SK-N-SH treated with all-trans-retinoic acid at 6 μM for 48 hours (cell line): ENCODE results near the gene MTF2.
"Not testable (repeated sequence)": the region's sequence is repeated elsewhere in the genome, so short reads cannot be mapped to it uniquely, and the experiment has no call there.

Source experiments
- ATAC-seq: fragments of 200-7000 bp; cut with Tn5 transposase; 3 replicates; pipeline ENCODE4 v1.9.1; 2020; ENCODE audit warnings: mild to moderate bottlenecking, moderate library complexity
- ARNTL ChIP-seq: fragments of 450-650 bp; formaldehyde crosslinking; IDR thresholded peaks from 2 replicates; pipeline ENCODE4 v1.5.0; 2020; ENCODE audit warnings: low read depth, mild to moderate bottlenecking, moderate library complexity, borderline replicate concordance
- BACH2 ChIP-seq: fragments of 250-450 bp; sonication (Bioruptor Pico); IDR thresholded peaks from 2 replicates; pipeline ENCODE4 v1.9.0; 2021; ENCODE audit warnings: mild to moderate bottlenecking, borderline replicate concordance
- CSDC2 ChIP-seq: fragments of 250-450 bp; sonication (Bioruptor Pico); IDR thresholded peaks from 2 replicates; pipeline ENCODE4 v1.5.0; 2020; ENCODE audit warnings: mild to moderate bottlenecking, moderate library complexity
- CSRNP3 ChIP-seq: fragments of 250-450 bp; sonication (Bioruptor Pico); IDR thresholded peaks from 2 replicates; pipeline ENCODE4 v1.5.1; 2021; ENCODE audit warnings: mild to moderate bottlenecking, moderate library complexity
- ESRRG ChIP-seq: fragments of 250-450 bp; sonication (Bioruptor Pico); IDR thresholded peaks from 2 replicates; pipeline ENCODE4 v1.6.1; 2021; ENCODE audit warnings: mild to moderate bottlenecking
- GLIS3 ChIP-seq: fragments of 250-450 bp; sonication (Bioruptor Pico); IDR thresholded peaks from 2 replicates; pipeline ENCODE4 v1.5.0; 2020; ENCODE audit warnings: mild to moderate bottlenecking, moderate library complexity
- ISL1 ChIP-seq: fragments of 250-450 bp; sonication (Bioruptor Pico); IDR thresholded peaks from 2 replicates; pipeline ENCODE4 v2.1.2; 2022; ENCODE audit warnings: mild to moderate bottlenecking, moderate library complexity
- OSR1 ChIP-seq: fragments of 250-450 bp; sonication (Bioruptor Pico); IDR thresholded peaks from 2 replicates; pipeline ENCODE4 v1.8.0; 2022; ENCODE audit warnings: moderate library complexity, mild to moderate bottlenecking, inconsistent platforms
- PATZ1 ChIP-seq: fragments of 250-450 bp; sonication (Bioruptor Pico); IDR thresholded peaks from 2 replicates; pipeline ENCODE4 v1.8.0; 2020; ENCODE audit warnings: mild to moderate bottlenecking, moderate library complexity, borderline replicate concordance
- PPARA ChIP-seq: fragments of 250-450 bp; sonication (Bioruptor Pico); IDR thresholded peaks from 2 replicates; pipeline ENCODE4 v1.5.0; 2020; ENCODE audit warnings: mild to moderate bottlenecking, borderline replicate concordance
- RARB ChIP-seq: fragments of 250-450 bp; sonication (Bioruptor Pico); IDR thresholded peaks from 2 replicates; pipeline ENCODE4 v1.8.0; 2021; ENCODE audit warnings: mild to moderate bottlenecking, moderate library complexity
- SNAI2 ChIP-seq: fragments of 250-450 bp; sonication (Bioruptor Pico); IDR thresholded peaks from 2 replicates; pipeline ENCODE4 v1.5.0; 2020; ENCODE audit warnings: mild to moderate bottlenecking, moderate library complexity
- TCF4 ChIP-seq: fragments of 250-450 bp; sonication (Bioruptor Pico); IDR thresholded peaks from 2 replicates; pipeline ENCODE4 v1.8.0; 2021; ENCODE audit warnings: mild to moderate bottlenecking, moderate library complexity, borderline replicate concordance
- TOX ChIP-seq: fragments of 250-450 bp; sonication (Bioruptor Pico); IDR thresholded peaks from 2 replicates; pipeline ENCODE4 v1.8.0; 2021; ENCODE audit warnings: mild to moderate bottlenecking, moderate library complexity, borderline replicate concordance
- TSHZ2 ChIP-seq: fragments of 250-450 bp; sonication (Bioruptor Pico); IDR thresholded peaks from 2 replicates; pipeline ENCODE4 v1.5.0; 2020; ENCODE audit warnings: mild to moderate bottlenecking, moderate library complexity
- ZC3H10 ChIP-seq: fragments of 250-450 bp; sonication (Bioruptor Pico); IDR thresholded peaks from 2 replicates; pipeline ENCODE4 v1.5.1; 2021; ENCODE audit warnings: mild to moderate bottlenecking, moderate library complexity
- ZFP3 ChIP-seq: fragments of 250-450 bp; sonication (Bioruptor Pico); IDR thresholded peaks from 2 replicates; pipeline ENCODE4 v1.5.0; 2020; ENCODE audit warnings: mild to moderate bottlenecking, moderate library complexity
- ZFP30 ChIP-seq: fragments of 450-650 bp; formaldehyde crosslinking; IDR thresholded peaks from 2 replicates; pipeline ENCODE4 v1.5.0; 2022; ENCODE audit warnings: mild to moderate bottlenecking, moderate library complexity
- ZNF565 ChIP-seq: fragments of 450-650 bp; formaldehyde crosslinking; conservative IDR thresholded peaks from 2 replicates; pipeline ENCODE4 v1.5.0; 2020; ENCODE audit warnings: low read depth, mild to moderate bottlenecking, moderate library complexity
- ZNF70 ChIP-seq: fragments of 450-650 bp; formaldehyde crosslinking; IDR thresholded peaks from 2 replicates; pipeline ENCODE4 v1.5.0; 2020; ENCODE audit warnings: mild to moderate bottlenecking, moderate library complexity
- ZNF8 ChIP-seq: fragments of 450-650 bp; formaldehyde crosslinking; IDR thresholded peaks from 2 replicates; pipeline ENCODE4 v1.5.0; 2020; ENCODE audit warnings: mild to moderate bottlenecking, moderate library complexity
- TF ChIP-seq, protein P1 (sequence below): fragments of 250-450 bp; sonication (Bioruptor Pico); IDR thresholded peaks from 2 replicates; pipeline ENCODE4 v1.8.0; 2021; ENCODE audit warnings: low read depth, mild to moderate bottlenecking, moderate library complexity, borderline replicate concordance
- TF ChIP-seq, protein P2 (sequence below): fragments of 250-450 bp; sonication (Bioruptor Pico); IDR thresholded peaks from 2 replicates; pipeline ENCODE4 v1.5.1; 2020; ENCODE audit warnings: low read depth, mild to moderate bottlenecking, moderate library complexity

MTF2 gene

GRCh38 chr1:93078986-93079654 is at the start of gene MTF2:
Gene MTF2 (plus strand): TSS chr1:93079283. CDS start chr1:93079527, 244 bp downstream.
- ATAC-seq: peak; percentile 83
- TF ChIP-seq CSDC2 (CRISPR knock-in tag) (no peak), BACH2 (CRISPR knock-in tag) (no peak), ARNTL (CRISPR knock-in tag) (no peak), ZNF70 (no peak), OSR1 (CRISPR knock-in tag) (no peak), SNAI2 (CRISPR knock-in tag) (no peak), TCF4 (CRISPR knock-in tag) (peak; percentile 49; the same call in 1 of the 2 replicates), PPARA (CRISPR knock-in tag) (no peak), ZC3H10 (CRISPR knock-in tag) (0 out of 2 replicates have a peak, but pooled peaks have one; percentile 13), TSHZ2 (CRISPR knock-in tag) (peak; percentile 56; the same call in 1 of the 2 replicates), ZNF565 (no peak), ZFP3 (peak; percentile 66), ZFP30 (CRISPR knock-in tag) (no peak), ZNF8 (CRISPR knock-in tag) (peak; percentile 40; the same call in 1 of the 2 replicates), ESRRG (no peak), GLIS3 (CRISPR knock-in tag) (no peak), TOX (CRISPR knock-in tag) (no peak), ISL1 (CRISPR knock-in tag) (no peak), CSRNP3 (CRISPR knock-in tag) (0 out of 2 replicates have a peak, but pooled peaks have one; percentile 58), PATZ1 (peak; percentile 96), RARB (CRISPR knock-in tag) (0 out of 2 replicates have a peak, but pooled peaks have one; percentile 60)
- TF ChIP-seq, protein P1, sequence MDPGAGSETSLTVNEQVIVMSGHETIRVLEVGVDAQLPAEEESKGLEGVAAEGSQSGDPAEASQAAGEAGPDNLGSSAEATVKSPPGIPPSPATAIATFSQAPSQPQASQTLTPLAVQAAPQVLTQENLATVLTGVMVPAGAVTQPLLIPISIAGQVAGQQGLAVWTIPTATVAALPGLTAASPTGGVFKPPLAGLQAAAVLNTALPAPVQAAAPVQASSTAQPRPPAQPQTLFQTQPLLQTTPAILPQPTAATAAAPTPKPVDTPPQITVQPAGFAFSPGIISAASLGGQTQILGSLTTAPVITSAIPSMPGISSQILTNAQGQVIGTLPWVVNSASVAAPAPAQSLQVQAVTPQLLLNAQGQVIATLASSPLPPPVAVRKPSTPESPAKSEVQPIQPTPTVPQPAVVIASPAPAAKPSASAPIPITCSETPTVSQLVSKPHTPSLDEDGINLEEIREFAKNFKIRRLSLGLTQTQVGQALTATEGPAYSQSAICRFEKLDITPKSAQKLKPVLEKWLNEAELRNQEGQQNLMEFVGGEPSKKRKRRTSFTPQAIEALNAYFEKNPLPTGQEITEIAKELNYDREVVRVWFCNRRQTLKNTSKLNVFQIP (CRISPR knock-in tag): peak; percentile 97
- TF ChIP-seq, protein P2, sequence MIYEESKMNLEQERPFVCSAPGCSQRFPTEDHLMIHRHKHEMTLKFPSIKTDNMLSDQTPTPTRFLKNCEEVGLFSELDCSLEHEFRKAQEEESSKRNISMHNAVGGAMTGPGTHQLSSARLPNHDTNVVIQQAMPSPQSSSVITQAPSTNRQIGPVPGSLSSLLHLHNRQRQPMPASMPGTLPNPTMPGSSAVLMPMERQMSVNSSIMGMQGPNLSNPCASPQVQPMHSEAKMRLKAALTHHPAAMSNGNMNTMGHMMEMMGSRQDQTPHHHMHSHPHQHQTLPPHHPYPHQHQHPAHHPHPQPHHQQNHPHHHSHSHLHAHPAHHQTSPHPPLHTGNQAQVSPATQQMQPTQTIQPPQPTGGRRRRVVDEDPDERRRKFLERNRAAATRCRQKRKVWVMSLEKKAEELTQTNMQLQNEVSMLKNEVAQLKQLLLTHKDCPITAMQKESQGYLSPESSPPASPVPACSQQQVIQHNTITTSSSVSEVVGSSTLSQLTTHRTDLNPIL (CRISPR knock-in tag): 0 out of 2 replicates have a peak, but pooled peaks have one; percentile 11

DNA sequence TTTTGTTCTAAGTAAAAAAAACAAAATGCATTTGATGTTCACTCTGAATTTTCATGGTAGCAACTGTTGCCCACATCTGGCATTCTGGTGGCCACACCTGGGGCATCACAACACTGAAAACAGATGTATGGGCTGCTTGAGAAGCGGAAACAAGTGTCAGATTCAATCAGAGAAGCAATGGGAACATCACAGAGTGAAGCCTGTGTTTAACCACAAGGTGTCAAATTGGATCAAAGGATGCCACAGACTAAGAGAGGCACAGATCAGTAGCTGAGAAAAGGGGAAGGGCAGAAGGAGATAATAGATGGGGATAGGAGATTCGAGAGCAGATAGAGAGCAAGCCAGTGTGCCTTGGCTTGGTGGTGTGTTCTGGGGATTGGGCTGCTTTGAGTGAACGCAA is 49.8 kb upstream of the MTF2 start:
- no peak for ATAC-seq
- no peak for TF ChIP-seq OSR1 (CRISPR knock-in tag)

DNA sequence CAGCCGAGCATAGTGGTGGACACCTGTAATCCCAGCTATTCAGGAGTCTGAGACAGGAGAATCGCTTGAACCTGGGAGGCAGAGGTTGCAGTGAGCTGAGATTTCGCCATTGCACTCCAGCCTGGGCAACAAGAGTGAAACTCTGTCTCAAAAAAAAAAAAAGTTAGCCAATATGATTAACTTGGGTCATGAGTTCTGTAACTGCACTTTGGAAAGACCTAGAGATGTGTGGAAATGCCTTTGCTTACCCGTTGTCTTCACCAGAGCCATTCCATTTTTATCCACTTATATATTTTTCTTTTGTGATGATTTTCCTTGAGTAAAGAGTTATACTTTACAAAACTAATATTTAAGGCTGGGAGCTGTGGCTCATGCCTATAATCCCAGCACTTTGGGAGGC is 48.9 kb upstream of the MTF2 start:
- ATAC-seq: not testable (repeated sequence)
